Thoracic aorta (tissue), 2 donors: Measurements from ENCODE around the gene ENDOD1. TPM values are rescaled to one million over a fixed set of nuclear protein-coding genes. Genes with fewer than 3 reads are reported as not detected.

ENCODE experiments used
- ATAC-seq: fragments of 150-250 bp; one replicate; pipeline ENCODE4 v1.8.0; 2017; ENCODE audit warnings: low read depth; ENCODE audit not compliant: insufficient number of reproducible peaks, low FRiP score
- DNase-seq: peaks from one replicate; pipeline ENCODE4 v3.0.0-alpha.2; 2020; ENCODE audit warnings: low spot score
- H3K27ac ChIP-seq, 2 donors: fragments of 200-600 bp; sonication (generic); 1 replicate in 1 of 2; 2 replicates in 1 of 2; pipeline ENCODE4 v1.5.1; 2016; ENCODE audit warnings: mild to moderate bottlenecking in 2 of 2, moderate library complexity in 2 of 2
- H3K27me3 ChIP-seq: fragments of 200-600 bp; sonication (generic); replicated peaks from 2 replicates; pipeline ENCODE4 v1.6.0; 2016; ENCODE audit warnings: mild to moderate bottlenecking; ENCODE audit not compliant: insufficient read depth
- H3K36me3 ChIP-seq: fragments of 200-600 bp; sonication (generic); one replicate; pipeline ENCODE4 v1.5.1; 2016
- H3K4me1 ChIP-seq, 2 donors: fragments of 200-600 bp; sonication (generic); 1 replicate in 1 of 2; 2 replicates in 1 of 2; pipeline versions ENCODE4 v1.5.1 to v1.6.0; 2016; ENCODE audit warnings: low read depth in 2 of 2, mild to moderate bottlenecking in 1 of 2; ENCODE audit not compliant: control insufficient read depth in 1 of 2
- H3K4me3 ChIP-seq: fragments of 200-600 bp; sonication (generic); 2 replicates; pipeline ENCODE4 v1.5.1; 2016; ENCODE audit warnings: mild to moderate bottlenecking
- H3K9me3 ChIP-seq: fragments of 200-600 bp; sonication (generic); 2 replicates; pipeline ENCODE4 v1.5.1; 2016
- total RNA-seq, 2 donors: library from RNA; depleted of rRNA; stranded (reverse); fragments of >200 nt; gene quantifications; one replicate each; pipeline versions ENCODE4 v1.1.0 to v1.2.3, GENCODE V29; 2016
- TF ChIP-seq, protein P1 (sequence below): fragments of 200-600 bp; sonication (generic); IDR thresholded peaks from one replicate; pipeline ENCODE4 v1.5.1; 2019; ENCODE audit warnings: antibody characterized with exemption

The ENDOD1 gene
- total RNA-seq, 2 donors from 2014 or later, result 86.9 to 155 TPM

DNA sequence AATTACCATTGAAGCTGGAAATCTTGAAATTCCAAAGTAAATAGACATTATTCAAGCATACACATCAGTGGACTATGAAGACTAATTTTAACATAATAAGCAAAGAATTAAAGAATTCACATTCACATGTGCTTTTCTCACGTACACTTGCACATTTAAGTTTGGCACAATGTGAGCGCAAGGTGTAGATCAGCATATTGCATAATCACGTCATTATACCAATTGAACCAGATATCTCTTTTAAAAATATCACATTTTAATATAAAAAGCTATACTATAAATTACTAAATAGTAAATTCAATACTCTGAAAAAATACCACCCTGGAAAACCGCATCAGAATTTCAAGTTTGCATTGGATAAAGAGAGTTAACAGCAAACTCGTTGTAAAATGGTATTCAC is 80.6 kb downstream of the ENDOD1 start:
- TF ChIP-seq, protein P1, sequence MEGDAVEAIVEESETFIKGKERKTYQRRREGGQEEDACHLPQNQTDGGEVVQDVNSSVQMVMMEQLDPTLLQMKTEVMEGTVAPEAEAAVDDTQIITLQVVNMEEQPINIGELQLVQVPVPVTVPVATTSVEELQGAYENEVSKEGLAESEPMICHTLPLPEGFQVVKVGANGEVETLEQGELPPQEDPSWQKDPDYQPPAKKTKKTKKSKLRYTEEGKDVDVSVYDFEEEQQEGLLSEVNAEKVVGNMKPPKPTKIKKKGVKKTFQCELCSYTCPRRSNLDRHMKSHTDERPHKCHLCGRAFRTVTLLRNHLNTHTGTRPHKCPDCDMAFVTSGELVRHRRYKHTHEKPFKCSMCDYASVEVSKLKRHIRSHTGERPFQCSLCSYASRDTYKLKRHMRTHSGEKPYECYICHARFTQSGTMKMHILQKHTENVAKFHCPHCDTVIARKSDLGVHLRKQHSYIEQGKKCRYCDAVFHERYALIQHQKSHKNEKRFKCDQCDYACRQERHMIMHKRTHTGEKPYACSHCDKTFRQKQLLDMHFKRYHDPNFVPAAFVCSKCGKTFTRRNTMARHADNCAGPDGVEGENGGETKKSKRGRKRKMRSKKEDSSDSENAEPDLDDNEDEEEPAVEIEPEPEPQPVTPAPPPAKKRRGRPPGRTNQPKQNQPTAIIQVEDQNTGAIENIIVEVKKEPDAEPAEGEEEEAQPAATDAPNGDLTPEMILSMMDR, result no peak
- Histone ChIP-seq H3K9me3 (no peaks in the 10 kb centered on the region), H3K4me3 (no peak overlapping the region), H3K4me1 (no peaks in the 10 kb centered on the region), H3K36me3 (no peaks in the 10 kb centered on the region), H3K27me3 (no peaks in the 10 kb centered on the region), H3K27ac (no peak overlapping the region)
- ATAC-seq (no peak), DNase-seq (no peak)

DNA sequence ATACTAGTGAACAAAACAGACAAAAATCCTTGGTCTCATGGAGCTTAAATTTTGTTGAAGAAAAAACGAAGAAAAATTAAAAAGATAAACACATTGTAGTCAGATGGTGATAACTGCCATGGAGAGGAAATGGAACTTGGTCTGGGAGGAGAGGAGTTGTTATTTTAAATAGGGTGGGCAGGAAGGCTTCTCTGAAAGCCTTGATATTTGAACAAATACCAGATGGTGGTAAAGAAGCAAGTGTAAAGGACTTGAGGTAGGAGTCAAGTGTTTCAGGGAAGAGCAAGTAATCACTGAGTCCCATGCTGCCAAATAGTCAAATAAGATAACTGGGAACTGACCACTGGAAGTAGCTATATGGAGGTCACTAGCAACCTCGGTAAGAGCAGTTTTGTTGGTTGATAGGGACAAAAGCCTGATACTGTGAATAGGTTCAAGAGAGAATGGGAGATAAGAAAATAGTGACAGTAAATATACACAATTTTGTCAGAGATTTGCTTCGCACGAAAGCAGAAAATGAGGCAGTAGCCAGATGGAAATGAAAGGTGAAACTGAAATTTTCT is 86.3 kb downstream of the ENDOD1 start:
- Histone ChIP-seq H3K9me3 (no peaks in the 10 kb centered on the region), H3K4me3 (no peak overlapping the region), H3K27ac (no peak overlapping the region), H3K36me3 (no peaks in the 10 kb centered on the region), H3K4me1 (no peaks in the 10 kb centered on the region), H3K27me3 (no peaks in the 10 kb centered on the region)
- TF ChIP-seq, protein P1, result no peak
- DNase-seq, result no peak
- ATAC-seq, result no peak

Other genes with a start within 250 kb of the ENDOD1 start
- gene CWC15, start 116.3 kb upstream of the ENDOD1 start, total RNA-seq, result 10 to 100 TPM; 35.2 to 46.6 TPM
- gene KDM4D, start 116.1 kb upstream of the ENDOD1 start, total RNA-seq, result 1 to 10 TPM in 1 of 2 donors, under 1 TPM in 1; 0.54 to 1.9 TPM
- not detected for gene KDM4E, start 64.6 kb upstream of the ENDOD1 start, total RNA-seq
- not detected for gene KDM4F, start 40.4 kb upstream of the ENDOD1 start, total RNA-seq
- gene SRSF8, start 22.9 kb upstream of the ENDOD1 start, total RNA-seq, result 10 to 100 TPM; 25.6 to 39.9 TPM
- 10 to 100 TPM; 37.9 to 41.3 TPM for gene SESN3, start 141.4 kb downstream of the ENDOD1 start, total RNA-seq